GM12872 (cell line): ENCODE results near the gene SLC19A1.

Experiments
- CTCF ChIP-seq: IDR thresholded peaks from 3 replicates; pipeline ENCODE4 v1.5.1; 2011; ENCODE audit warnings: low read depth, mild to moderate bottlenecking, low read length, moderate library complexity; ENCODE audit not compliant: insufficient read depth

SLC19A1 gene

GRCh38 chr21:45530423-45531113 is 11.7 kb downstream of the SLC19A1 start:
- TF ChIP-seq CTCF = no peak

GRCh38 chr21:45529785-45530422 is 12.3 kb downstream of the SLC19A1 start:
- TF ChIP-seq CTCF = no peak

GRCh38 chr21:45528981-45529784 is 13.1 kb downstream of the SLC19A1 start:
- TF ChIP-seq CTCF = no peak

DNA sequence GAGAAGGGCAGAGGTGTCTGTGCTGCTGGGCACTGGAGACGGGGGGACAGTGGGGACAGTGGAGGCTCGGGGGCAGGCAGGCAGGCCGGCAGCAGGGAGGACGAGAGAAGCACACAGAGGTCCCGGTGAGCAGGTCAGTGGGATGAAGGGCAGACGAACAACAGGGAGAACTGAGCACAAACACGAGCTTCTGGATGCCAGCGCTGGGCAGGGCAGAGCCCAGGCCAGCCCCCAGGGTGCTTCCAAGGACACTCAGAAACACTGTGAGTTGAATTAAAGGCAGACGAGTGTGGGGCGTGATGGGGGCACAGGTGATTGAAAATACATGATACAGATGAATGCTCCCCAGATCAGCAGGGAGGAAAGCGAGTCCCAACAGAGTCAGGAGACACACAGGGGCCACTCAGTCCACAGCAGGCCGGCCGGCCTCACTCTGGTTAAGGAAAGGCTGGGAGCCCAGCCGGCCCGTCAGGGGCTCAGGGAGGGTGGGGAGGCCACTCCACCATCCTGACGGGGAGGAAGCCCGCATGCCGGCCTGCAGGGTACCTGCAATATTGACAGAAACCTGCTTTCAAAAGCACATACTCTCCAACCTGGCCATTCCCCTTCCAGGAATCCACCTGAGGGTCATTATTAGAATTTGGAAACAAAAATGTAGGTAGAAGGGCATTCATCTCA is 14.1 kb downstream of the SLC19A1 start:
- TF ChIP-seq CTCF = no peak

- TF ChIP-seq CTCF = no peak
Observed at GRCh38 chr21:45525910-45526306, 16.3 kb downstream of the SLC19A1 start.

- no peak for TF ChIP-seq CTCF
Observed at GRCh38 chr21:45525153-45525909, 16.9 kb downstream of the SLC19A1 start.

- TF ChIP-seq CTCF = no peak
Observed at GRCh38 chr21:45524756-45525152, 17.5 kb downstream of the SLC19A1 start.
